Chondrocyte (in vitro differentiated cells): ENCODE data around the gene KLRF1. TPM values are rescaled to one million over a fixed set of nuclear protein-coding genes. Genes with fewer than 3 reads are reported as not detected.

ENCODE experiments used
- DNase-seq: peaks from one replicate; pipeline ENCODE4 v3.0.0; 2021; ENCODE audit warnings: mixed read lengths, low spot score
- H3K27ac Mint-ChIP-seq: one replicate; pipeline ENCODE4 v1.8.0; 2021; ENCODE audit warnings: mild to moderate bottlenecking, moderate library complexity, mixed read lengths; ENCODE audit not compliant: unreplicated experiment
- H3K27me3 Mint-ChIP-seq: 2 replicates; pipeline ENCODE4 v1.8.0; 2021; ENCODE audit warnings: low read depth, mixed read lengths
- H3K36me3 Mint-ChIP-seq: 2 replicates; pipeline ENCODE4 v1.8.0; 2021; ENCODE audit warnings: low read depth, mixed read lengths
- H3K4me1 Mint-ChIP-seq: 2 replicates; pipeline ENCODE4 v1.8.0; 2021; ENCODE audit warnings: low read depth, mild to moderate bottlenecking, mixed read lengths
- H3K4me3 Mint-ChIP-seq: one replicate; pipeline ENCODE4 v1.8.0; 2021; ENCODE audit warnings: mild to moderate bottlenecking, moderate library complexity, mixed read lengths; ENCODE audit not compliant: unreplicated experiment
- H3K9me3 Mint-ChIP-seq: 2 replicates; pipeline ENCODE4 v1.8.0; 2021; ENCODE audit warnings: low read depth, mixed read lengths
- CTCF ChIP-seq: fragments of 200-600 bp; sonication (generic); IDR thresholded peaks from 2 replicates; pipeline ENCODE4 v1.5.0; 2021; ENCODE audit warnings: antibody characterized with exemption, mild to moderate bottlenecking, moderate library complexity
- total RNA-seq: library from RNA; stranded (reverse); gene quantifications from 3 replicates; pipeline ENCODE4 v1.2.1, GENCODE V29; 2021

The KLRF1 gene
- total RNA-seq, 1 donor from 2014 or later: not detected

DNA sequence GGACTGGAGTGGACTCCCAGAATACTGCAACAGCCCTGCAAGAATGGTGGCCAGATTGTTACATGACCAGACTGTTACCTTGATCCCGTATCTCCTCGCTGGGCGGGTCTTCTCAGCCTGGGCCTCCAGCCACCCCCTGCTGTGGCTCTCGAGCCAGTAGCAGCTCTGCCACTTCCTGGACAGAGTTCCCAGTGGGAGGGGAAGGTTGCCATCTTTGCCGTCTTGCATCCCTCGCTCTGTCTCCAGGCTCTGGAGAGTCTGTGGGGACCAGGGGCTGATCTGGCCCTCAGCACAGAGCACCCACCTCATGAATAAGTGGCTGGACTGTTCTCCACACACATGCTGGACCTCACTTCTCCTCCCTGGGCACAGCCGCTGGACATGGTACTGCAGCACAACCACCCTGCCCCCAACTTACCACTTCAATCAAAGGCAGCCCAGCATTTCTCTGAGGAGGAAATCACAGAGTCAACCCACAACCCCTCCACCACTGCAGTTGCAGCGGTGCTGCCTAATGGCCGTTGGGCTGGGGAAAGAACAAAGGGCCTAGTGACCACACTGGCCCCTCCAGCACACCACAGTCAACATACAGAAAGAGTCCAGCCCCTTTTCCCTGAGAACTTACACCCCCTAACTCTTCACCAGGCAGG is 6.9 kb upstream of the KLRF1 start:
- H3K4me1 Mint-ChIP-seq: no peaks in the 10 kb centered on the region
- peaks cover 5% of the 10 kb centered on the region for H3K9me3 Mint-ChIP-seq
- H3K36me3 Mint-ChIP-seq: no peaks in the 10 kb centered on the region
- peaks cover 2% of the 10 kb centered on the region for H3K27me3 Mint-ChIP-seq
- DNase-seq: peak; percentile 66
- no peak overlapping the region for H3K27ac Mint-ChIP-seq
- H3K4me3 Mint-ChIP-seq: no peak overlapping the region
- no peak for TF ChIP-seq CTCF

DNA sequence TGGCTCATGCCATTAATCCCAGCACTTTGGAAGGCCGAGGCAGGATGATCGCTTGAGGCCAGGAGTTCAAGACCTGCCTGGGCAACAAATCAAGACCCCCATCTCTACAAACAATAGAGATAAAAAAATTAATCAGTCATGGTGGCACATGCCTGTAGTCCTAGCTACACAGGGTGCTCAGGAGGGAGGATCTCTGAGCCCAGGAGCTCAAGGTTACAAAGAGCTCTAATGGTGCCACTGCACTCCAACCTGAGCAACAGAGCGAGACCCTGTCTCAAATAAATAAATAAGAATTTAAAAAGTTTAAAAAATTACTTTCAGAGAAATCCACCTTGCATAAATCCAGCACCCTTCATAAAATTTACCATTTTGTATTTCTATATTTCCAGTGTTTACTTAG is 2.2 kb downstream of the KLRF1 start:
- Mint-ChIP-seq H3K9me3 (no peaks in the 10 kb centered on the region), H3K4me3 (no peak overlapping the region), H3K27ac (no peak overlapping the region), H3K36me3 (no peaks in the 10 kb centered on the region), H3K4me1 (no peaks in the 10 kb centered on the region), H3K27me3 (peaks cover 4% of the 10 kb centered on the region)
- TF ChIP-seq CTCF: no peak
- no peak for DNase-seq

DNA sequence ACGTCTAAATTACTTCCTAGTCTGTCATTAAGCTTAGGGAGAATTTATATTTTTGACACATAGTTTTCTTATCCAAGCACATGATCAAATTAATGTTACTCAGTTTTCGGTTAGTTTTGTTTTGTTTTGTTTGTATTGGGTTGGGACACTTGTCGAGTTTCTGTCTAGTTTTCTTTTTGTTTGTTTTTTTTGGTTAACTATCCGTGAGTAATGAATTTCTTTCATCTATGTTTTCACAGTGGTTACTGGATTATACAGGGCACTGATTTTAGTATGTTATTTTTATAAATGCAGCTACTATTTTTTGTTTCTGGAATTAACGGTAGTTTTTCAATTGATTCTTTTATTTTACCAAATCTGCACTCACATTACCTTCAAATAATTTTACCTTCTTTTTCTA is 2.7 kb downstream of the KLRF1 start:
- H3K36me3 Mint-ChIP-seq: no peaks in the 10 kb centered on the region
- no peaks in the 10 kb centered on the region for H3K4me1 Mint-ChIP-seq
- H3K27ac Mint-ChIP-seq: no peak overlapping the region
- H3K27me3 Mint-ChIP-seq: peaks cover 4% of the 10 kb centered on the region
- DNase-seq: no peak
- H3K9me3 Mint-ChIP-seq: no peaks in the 10 kb centered on the region
- TF ChIP-seq CTCF: no peak
- H3K4me3 Mint-ChIP-seq: no peak overlapping the region

GRCh38 chr12:9831720-9832119 is 4.4 kb downstream of the KLRF1 start:
- DNase-seq: no peak
- Mint-ChIP-seq H3K27me3 (no peaks in the 10 kb centered on the region), H3K4me1 (no peaks in the 10 kb centered on the region), H3K27ac (no peak overlapping the region), H3K4me3 (no peak overlapping the region), H3K9me3 (no peaks in the 10 kb centered on the region), H3K36me3 (no peaks in the 10 kb centered on the region)
- TF ChIP-seq CTCF: no peak

- Mint-ChIP-seq H3K27ac (no peak overlapping the region), H3K4me1 (no peaks in the 10 kb centered on the region), H3K36me3 (no peaks in the 10 kb centered on the region), H3K4me3 (no peak overlapping the region), H3K9me3 (peaks cover 5% of the 10 kb centered on the region), H3K27me3 (peaks cover 14% of the 10 kb centered on the region)
- TF ChIP-seq CTCF: no peak
- no peak for DNase-seq
These were observed 16.1 kb downstream of the KLRF1 start for GRCh38 chr12:9843407-9843806.
